HCT116 (cell line): ENCODE data around the gene HYOU1. TPM values are rescaled to one million over a fixed set of nuclear protein-coding genes. Genes with fewer than 3 reads are reported as not detected.
A peak's percentile ranks its signal among the peaks of the same experiment; 100 is the strongest.

Experiments
- ATAC-seq: fragments of 200-7000 bp; cut with Tn5 transposase; 2 replicates; pipeline ENCODE4 v1.9.1; 2020; ENCODE audit warnings: mild to moderate bottlenecking, moderate library complexity
- BruUV-seq: library from RNA; stranded (reverse); fragments of 400-500 nt; replicated peaks from 2 replicates; lab custom pipeline; 2021; lab: Mats Ljungman, UMichigan
- CTCF ChIA-PET: fragments of 300-600 bp; sonication (Branson Sonifier 250); formaldehyde crosslinking; loops from one replicate; lab custom pipeline; 2021; ENCODE audit warnings: antibody characterized with exemption; lab: Charles Lee
- POLR2A ChIA-PET: fragments of 300-600, 350-600 bp; sonication (Branson Sonifier 250); formaldehyde crosslinking; loops from one replicate; lab custom pipeline; 2021; ENCODE audit warnings: antibody characterized with exemption; lab: Charles Lee
- RAD21 ChIA-PET, 2 experiments: fragments of 300-600 bp; sonication (Branson Sonifier 250); formaldehyde crosslinking; loops; one replicate each; lab custom pipeline; 2023; ENCODE audit warnings: low total read pairs in 2 of 2; ENCODE audit not compliant: uncharacterized antibody in 2 of 2, unreplicated experiment in 2 of 2, low non-redundant PET in 1 of 2; lab: Charles Lee
- DNase-seq: peaks from one replicate; pipeline ENCODE4 v3.0.0-alpha.2; 2010; ENCODE audit warnings: low read depth, low spot score
- H2AFZ ChIP-seq: fragments of 200-600 bp; shearing (Covaris generic), sonication (generic); 2 replicates; pipeline ENCODE4 v1.6.1; 2017; ENCODE audit warnings: low read depth, mixed run types, mixed read lengths, antibody characterized with exemption, low read length; ENCODE audit not compliant: poor library complexity, severe bottlenecking
- H3K27ac ChIP-seq: 2 replicates; pipeline ENCODE4 v1.5.1; 2012; ENCODE audit warnings: low read depth, low read length
- H3K27me3 ChIP-seq: fragments of 200-600 bp; sonication (generic); 2 replicates; pipeline ENCODE4 v1.6.1; 2016; ENCODE audit warnings: mixed run types, low read length, mixed read lengths; ENCODE audit not compliant: insufficient read depth
- H3K36me3 ChIP-seq, 2 experiments: fragments of 200-500 bp in 1 of 2; fragments of 200-600 bp in 1 of 2; sonication (Bioruptor generic) in 1 of 2; sonication (generic) in 1 of 2; 2 replicates each; pipeline versions ENCODE4 v1.5.1 to v1.6.1; 2014 to 2016; ENCODE audit warnings: low read length in 2 of 2, inconsistent platforms in 1 of 2, mixed read lengths in 1 of 2, mixed run types in 1 of 2; ENCODE audit not compliant: insufficient read depth in 2 of 2, control insufficient read depth in 1 of 2
- H3K4me1 ChIP-seq, 2 experiments: fragments of 200-600 bp in 1 of 2; sonication (generic) in 1 of 2; 2 replicates each; pipeline versions ENCODE4 v1.5.1 to v1.6.1; 2012 to 2017; ENCODE audit warnings: low read length in 2 of 2, inconsistent platforms in 1 of 2, mild to moderate bottlenecking in 1 of 2, mixed read lengths in 1 of 2, mixed run types in 1 of 2, moderate library complexity in 1 of 2; ENCODE audit not compliant: insufficient read depth in 2 of 2, control insufficient read depth in 1 of 2
- H3K4me2 ChIP-seq: fragments of 200-600 bp; sonication (generic); 2 replicates; pipeline ENCODE4 v1.6.1; 2017; ENCODE audit warnings: mixed run types, low read length, mixed read lengths
- H3K4me3 ChIP-seq, 2 experiments: fragments of 200-600 bp in 1 of 2; sonication (generic) in 1 of 2; replicated peaks in 1 of 2; 2 replicates each; pipeline ENCODE4 v1.5.1; 2011 to 2016; ENCODE audit warnings: low read length in 2 of 2, control low read depth in 1 of 2, low read depth in 1 of 2, mild to moderate bottlenecking in 1 of 2, mixed read lengths in 1 of 2, mixed run types in 1 of 2
- H3K79me2 ChIP-seq: fragments of 200-600 bp; sonication (generic); 2 replicates; pipeline ENCODE4 v1.6.1; 2017; ENCODE audit warnings: mild to moderate bottlenecking, mixed run types, low read length, moderate library complexity, mixed read lengths; ENCODE audit not compliant: insufficient read depth
- H3K9ac ChIP-seq: fragments of 200-600 bp; sonication (generic); 2 replicates; pipeline ENCODE4 v1.6.1; 2016; ENCODE audit warnings: low read length, mixed read lengths
- H3K9me2 ChIP-seq: fragments of 200-600 bp; sonication (generic), shearing (Covaris generic); 2 replicates; pipeline ENCODE4 v1.6.1; 2017; ENCODE audit warnings: mixed run types, mild to moderate bottlenecking, moderate library complexity; ENCODE audit not compliant: insufficient read depth
- H3K9me3 ChIP-seq, 2 experiments: fragments of 200-500 bp in 1 of 2; fragments of 200-600 bp in 1 of 2; sonication (Bioruptor generic) in 1 of 2; sonication (generic) in 1 of 2; 2 replicates each; pipeline ENCODE4 v1.6.1; 2014 to 2017; ENCODE audit warnings: low read length in 2 of 2, mixed read lengths in 2 of 2, inconsistent platforms in 1 of 2, low read depth in 1 of 2, mild to moderate bottlenecking in 1 of 2, mixed run types in 1 of 2, moderate library complexity in 1 of 2; ENCODE audit not compliant: control insufficient read depth in 1 of 2, insufficient read depth in 1 of 2
- H4K20me1 ChIP-seq: fragments of 200-600 bp; sonication (generic), shearing (Covaris generic); 2 replicates; pipeline ENCODE4 v1.6.1; 2017; ENCODE audit warnings: mixed run types, mild to moderate bottlenecking, moderate library complexity; ENCODE audit not compliant: insufficient read depth
- CBX3 ChIP-seq: IDR thresholded peaks from 2 replicates; pipeline ENCODE4 v1.6.1; 2012; ENCODE audit warnings: low read depth
- CEBPB ChIP-seq: IDR thresholded peaks from 2 replicates; pipeline ENCODE4 v1.6.1; 2012; ENCODE audit warnings: low read depth
- CTCF ChIP-seq, 3 experiments: fragments of 200-600 bp in 1 of 3; sonication (generic) in 1 of 3; IDR thresholded peaks in 2 of 3; conservative IDR thresholded peaks in 1 of 3; 2 replicates each; pipeline ENCODE4 v1.5.1; 2012 to 2017; ENCODE audit warnings: low read depth in 2 of 3, low read length in 2 of 3, antibody characterized with exemption in 1 of 3, borderline replicate concordance in 1 of 3, control low read depth in 1 of 3, mild to moderate bottlenecking in 1 of 3, mixed read lengths in 1 of 3, mixed run types in 1 of 3, moderate library complexity in 1 of 3; ENCODE audit not compliant: insufficient read depth in 1 of 3
- EGR1 ChIP-seq: IDR thresholded peaks from 2 replicates; pipeline ENCODE4 v1.6.1; 2012; ENCODE audit warnings: low read depth
- ELF1 ChIP-seq: IDR thresholded peaks from 2 replicates; pipeline ENCODE4 v1.6.1; 2012; ENCODE audit warnings: low read depth, borderline replicate concordance
- EZH2 ChIP-seq: fragments of 200-600 bp; sonication (generic); IDR thresholded peaks from 2 replicates; pipeline ENCODE4 v1.6.1; 2017; ENCODE audit warnings: antibody characterized with exemption, mixed run types
- EZH2phosphoT487 ChIP-seq: fragments of 200-600 bp; IDR thresholded peaks from 2 replicates; pipeline ENCODE4 v1.6.1; 2018; ENCODE audit warnings: antibody characterized with exemption, borderline replicate concordance
- FOSL1 ChIP-seq: IDR thresholded peaks from 2 replicates; pipeline ENCODE4 v1.6.1; 2012; ENCODE audit warnings: low read depth
- JUND ChIP-seq: IDR thresholded peaks from 2 replicates; pipeline ENCODE4 v1.6.1; 2012
- MAX ChIP-seq: IDR thresholded peaks from 2 replicates; pipeline ENCODE4 v1.6.1; 2012
- POLR2A ChIP-seq: IDR thresholded peaks from 2 replicates; pipeline ENCODE4 v1.7.0; 2011; ENCODE audit warnings: borderline replicate concordance; ENCODE audit not compliant: insufficient read depth, insufficient read length; ENCODE audit errors: extremely low read depth
- POLR2AphosphoS5 ChIP-seq: IDR thresholded peaks from 2 replicates; pipeline ENCODE4 v1.6.1; 2011; ENCODE audit warnings: mild to moderate bottlenecking, low read depth, low read length, moderate library complexity
- SIN3A ChIP-seq: IDR thresholded peaks from 2 replicates; pipeline ENCODE4 v1.6.1; 2012; ENCODE audit warnings: low read depth
- SP1 ChIP-seq: IDR thresholded peaks from 2 replicates; pipeline ENCODE4 v1.6.1; 2012; ENCODE audit warnings: low read depth
- SRF ChIP-seq: IDR thresholded peaks from 2 replicates; pipeline ENCODE4 v1.6.1; 2012; ENCODE audit warnings: low read depth
- TCF7L2 ChIP-seq: IDR thresholded peaks from 2 replicates; pipeline ENCODE4 v1.7.0; 2011; ENCODE audit warnings: borderline replicate concordance, inconsistent platforms; ENCODE audit not compliant: insufficient read depth, insufficient read length; ENCODE audit errors: extremely low read depth
- ZBTB33 ChIP-seq: IDR thresholded peaks from 2 replicates; pipeline ENCODE4 v1.6.1; 2011; ENCODE audit warnings: mild to moderate bottlenecking, low read length, moderate library complexity; ENCODE audit not compliant: insufficient replicate concordance; ENCODE audit errors: extremely low read depth
- ZFX ChIP-seq: fragments of 450-650 bp; IDR thresholded peaks from 2 replicates; pipeline ENCODE4 v1.6.1; 2017
- ZNF274 ChIP-seq: fragments of 200-500 bp; sonication (Bioruptor generic); IDR thresholded peaks from 2 replicates; pipeline ENCODE4 v1.6.1; 2014; ENCODE audit warnings: mild to moderate bottlenecking, low read depth, low read length, inconsistent platforms
- intact Hi-C: fragments of 100-400 bp; cut with micrococcal nuclease; formaldehyde crosslinking; loops from 2 replicates; pipeline ENCODE4 v1.10.0; 2022
- total RNA-seq: library from RNA; stranded (reverse); gene quantifications from one replicate; pipeline ENCODE4 v1.2.1, GENCODE V29; 2021; ENCODE audit not compliant: unreplicated experiment

The HYOU1 gene
- total RNA-seq, 1 experiment from 2014 or later = 181 TPM

- TF ChIP-seq EZH2 = no peak
- no peak for TF ChIP-seq MAX
- no peak for TF ChIP-seq ZFX
- TF ChIP-seq SIN3A = no peak
- TF ChIP-seq, all 23 proteins: peak for 0
These were observed 37.0 kb downstream of the HYOU1 start (continued) for GRCh38 chr11:119019996-119020395.

- peaks cover 65% of the 10 kb centered on the region for H3K79me2 ChIP-seq
- CTCF ChIA-PET = no interaction called here
- TF ChIP-seq EZH2phosphoT487 (no peak), POLR2A (peak; percentile 79), JUND (no peak), ZFX (peak; percentile 57; the same call in 1 of the 2 replicates), FOSL1 (no peak), EGR1 (peak; percentile 72), CTCF (IDR thresholded peaks at IDR 0.05 in 2 of 3, conservative IDR thresholded peaks at IDR 0.05 in 1 of 3; ENCODE audit: borderline replicate concordance in 1 of 3, insufficient read depth in 1 of 3, low read depth in 2 of 3, low read length in 2 of 3) (no peak), ELF1 (no peak; the same call in 1 of the 2 replicates), TCF7L2 (peak; percentile 88), SP1 (peak; percentile 80), POLR2AphosphoS5 (peak; percentile 87), SIN3A (peak; percentile 77), EZH2 (no peak), ZBTB33 (no peak), ZNF274 (no peak), CEBPB (no peak), CBX3 (no peak), SRF (no peak; the same call in 1 of the 2 replicates), MAX (peak; percentile 94)
These were observed 38.7 kb downstream of the HYOU1 start, which contains the start of the genes RPS25 and TRAPPC4 for GRCh38 chr11:119018074-119018938. RPS25 (minus strand) TSS chr11:119018343; CDS start chr11:119018284, 59 bp downstream. TRAPPC4 (plus strand) TSS chr11:119018766; CDS start chr11:119018796, 30 bp downstream.

More at GRCh38 chr11:119018074-119018938, 38.7 kb downstream of the HYOU1 start, which contains the start of the genes RPS25 and TRAPPC4:
- Histone ChIP-seq H3K27me3 (no peaks in the 10 kb centered on the region), H3K9me2 (no peaks in the 10 kb centered on the region), H2AFZ (no peak within 1 kb of the TSS), H3K4me1 (peaks cover 18 to 32% of the 10 kb centered on the region in 2 experiments), H3K36me3 (peaks cover 30 to 58% of the 10 kb centered on the region in 2 experiments), H3K9me3 (no peaks in the 10 kb centered on the region), H3K27ac (peak within 1 kb of the TSS; percentile 96), H3K9ac (peak within 1 kb of the TSS; percentile 99), H4K20me1 (no peaks in the 10 kb centered on the region), H3K4me3 (peak within 1 kb of the TSS; percentile 72 to 91), H3K4me2 (peak within 1 kb of the TSS; percentile 70)
- DNase-seq = peak; percentile 94
- peak; percentile 81 for ATAC-seq
- ChIA-PET RAD21 (no interaction called here), POLR2A (interaction anchor here (0.6 to 1.8 kb wide), 3 partner anchors 15 to 106 kb away, joined by 3 to 5 read pairs (median 4); no protein-coding TSS in a partner anchor)
- intact Hi-C loops = loop anchor here (2.0 to 5.0 kb wide), 2 partner anchors 84 to 106 kb away; no protein-coding TSS in a partner anchor
- BruUV-seq = no TSS peak
